GM10266 (cell line): ENCODE data around the gene TGFBR3L.
"Not testable (repeated sequence)": the region's sequence is repeated elsewhere in the genome, so short reads cannot be mapped to it uniquely, and the experiment has no call there.

ENCODE experiments used
- DNase-seq: peaks from one replicate; pipeline ENCODE4 v3.0.0; 2012; ENCODE audit errors: extremely low spot score
- CTCF ChIP-seq: IDR thresholded peaks from 2 replicates; pipeline ENCODE4 v1.5.1; 2012; ENCODE audit warnings: mild to moderate bottlenecking, low read depth; ENCODE audit not compliant: control insufficient read depth, insufficient read depth; ENCODE audit errors: missing control alignments

Gene TGFBR3L

GRCh38 chr19:7928741-7929701 lies 14.4 kb downstream of the TGFBR3L start:
- TF ChIP-seq CTCF = peak; percentile 56
- peak; percentile 86 for DNase-seq

GRCh38 chr19:7930030-7930429 lies 15.4 kb downstream of the TGFBR3L start:
- DNase-seq = not testable (repeated sequence)

- no peak for TF ChIP-seq CTCF
- DNase-seq = no peak
Observed at GRCh38 chr19:7930765-7931164, 16.1 kb downstream of the TGFBR3L start.

- TF ChIP-seq CTCF = no peak
- DNase-seq = no peak
Observed at GRCh38 chr19:7931221-7932061, 16.8 kb downstream of the TGFBR3L start.

GRCh38 chr19:7932276-7932929 lies 17.8 kb downstream of the TGFBR3L start:
- TF ChIP-seq CTCF = no peak
- DNase-seq = no peak

GRCh38 chr19:7932930-7933300 lies 18.3 kb downstream of the TGFBR3L start:
- TF ChIP-seq CTCF = no peak

GRCh38 chr19:7933411-7933810 lies 18.8 kb downstream of the TGFBR3L start:
- TF ChIP-seq CTCF = peak; percentile 5
- DNase-seq = no peak

More at GRCh38 chr19:7932930-7933300, 18.3 kb downstream of the TGFBR3L start:
- no peak for DNase-seq
